Stimulated activated CD4-positive, alpha-beta T cell treated with anti-CD3 and anti-CD28 coated beads, Interleukin-15, amount 100 ng/mL, for 48 hours (primary cell): Measurements from ENCODE around the gene TMPRSS7.

ENCODE experiments used
- DNase-seq, 2 donors: peaks; one replicate each; pipeline ENCODE4 v3.0.0-alpha.2; 2020; ENCODE audit warnings: low read depth in 2 of 2

TMPRSS7 gene, protein sequence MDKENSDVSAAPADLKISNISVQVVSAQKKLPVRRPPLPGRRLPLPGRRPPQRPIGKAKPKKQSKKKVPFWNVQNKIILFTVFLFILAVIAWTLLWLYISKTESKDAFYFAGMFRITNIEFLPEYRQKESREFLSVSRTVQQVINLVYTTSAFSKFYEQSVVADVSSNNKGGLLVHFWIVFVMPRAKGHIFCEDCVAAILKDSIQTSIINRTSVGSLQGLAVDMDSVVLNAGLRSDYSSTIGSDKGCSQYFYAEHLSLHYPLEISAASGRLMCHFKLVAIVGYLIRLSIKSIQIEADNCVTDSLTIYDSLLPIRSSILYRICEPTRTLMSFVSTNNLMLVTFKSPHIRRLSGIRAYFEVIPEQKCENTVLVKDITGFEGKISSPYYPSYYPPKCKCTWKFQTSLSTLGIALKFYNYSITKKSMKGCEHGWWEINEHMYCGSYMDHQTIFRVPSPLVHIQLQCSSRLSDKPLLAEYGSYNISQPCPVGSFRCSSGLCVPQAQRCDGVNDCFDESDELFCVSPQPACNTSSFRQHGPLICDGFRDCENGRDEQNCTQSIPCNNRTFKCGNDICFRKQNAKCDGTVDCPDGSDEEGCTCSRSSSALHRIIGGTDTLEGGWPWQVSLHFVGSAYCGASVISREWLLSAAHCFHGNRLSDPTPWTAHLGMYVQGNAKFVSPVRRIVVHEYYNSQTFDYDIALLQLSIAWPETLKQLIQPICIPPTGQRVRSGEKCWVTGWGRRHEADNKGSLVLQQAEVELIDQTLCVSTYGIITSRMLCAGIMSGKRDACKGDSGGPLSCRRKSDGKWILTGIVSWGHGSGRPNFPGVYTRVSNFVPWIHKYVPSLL

DNA sequence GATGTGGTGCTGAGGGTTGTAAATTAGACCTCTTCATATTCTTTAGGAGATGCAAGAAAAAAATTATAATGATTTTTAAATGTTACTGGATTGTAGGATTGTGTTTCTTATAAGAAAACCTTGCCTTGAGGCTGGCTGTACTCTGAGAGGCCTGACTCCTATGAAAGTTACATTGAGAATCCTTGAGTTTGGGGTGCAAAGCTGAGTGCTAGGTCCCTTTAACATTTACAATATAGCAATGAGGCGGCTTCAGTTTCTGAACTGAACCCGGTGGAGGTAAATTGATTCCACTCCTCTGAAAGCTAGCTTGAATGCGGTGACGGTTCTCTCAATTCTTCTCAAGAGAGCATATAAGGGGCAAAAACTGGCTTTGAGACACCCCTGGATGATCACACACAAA is at the start of gene TMPRSS7:
Gene TMPRSS7, plus strand, starts transcription at position 301 of the 400 bp plus-strand sequence. CDS start 110 bp downstream, outside the sequence.
- DNase-seq: no peak

DNA sequence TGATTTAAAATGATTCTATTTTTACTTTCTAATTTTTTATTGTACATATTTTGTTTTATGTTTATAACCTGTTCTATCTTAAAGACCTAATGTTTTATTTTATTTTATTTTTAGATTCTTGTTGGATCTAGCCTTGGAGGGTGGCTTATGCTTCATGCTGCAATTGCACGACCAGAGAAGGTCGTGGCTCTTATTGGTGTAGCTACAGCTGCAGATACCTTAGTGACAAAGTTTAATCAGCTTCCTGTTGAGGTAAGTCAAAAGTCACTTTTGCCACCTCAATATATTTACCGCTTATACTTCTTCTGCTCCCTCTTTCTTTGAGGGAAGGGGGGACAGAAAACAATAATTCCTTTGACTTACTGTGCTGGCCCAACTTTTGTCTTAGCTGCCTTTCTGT is 47.7 kb upstream of the TMPRSS7 start:
- no peak for DNase-seq

DNA sequence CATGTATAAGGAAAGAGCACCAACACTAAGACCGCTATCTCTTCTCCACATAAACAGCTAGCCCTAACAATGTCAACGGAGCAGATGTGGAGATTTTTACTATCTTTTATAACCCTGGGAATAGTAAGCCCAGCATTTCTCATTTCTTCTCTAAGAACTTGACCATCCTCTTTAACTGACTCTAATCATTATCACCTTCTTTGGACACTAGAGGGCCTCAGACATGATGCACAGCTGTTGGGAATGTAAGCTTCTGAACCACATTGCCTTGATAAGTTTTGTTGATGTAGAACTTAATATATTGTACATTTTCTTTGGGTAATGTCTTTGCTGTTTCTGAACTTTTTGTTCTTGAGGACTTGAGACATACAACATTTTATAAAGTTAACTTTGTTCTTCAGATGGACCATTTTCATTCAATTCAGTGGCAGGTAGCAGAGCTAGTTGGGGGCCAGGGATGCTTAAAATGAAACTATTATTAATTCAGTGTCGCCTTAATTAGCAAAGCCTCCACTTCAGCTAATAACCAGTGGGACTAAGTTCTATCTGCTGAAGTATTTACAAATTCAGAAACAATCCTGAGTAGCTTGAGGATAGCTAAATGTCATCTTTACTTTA is 45.4 kb upstream of the TMPRSS7 start:
- DNase-seq: no peak

DNA sequence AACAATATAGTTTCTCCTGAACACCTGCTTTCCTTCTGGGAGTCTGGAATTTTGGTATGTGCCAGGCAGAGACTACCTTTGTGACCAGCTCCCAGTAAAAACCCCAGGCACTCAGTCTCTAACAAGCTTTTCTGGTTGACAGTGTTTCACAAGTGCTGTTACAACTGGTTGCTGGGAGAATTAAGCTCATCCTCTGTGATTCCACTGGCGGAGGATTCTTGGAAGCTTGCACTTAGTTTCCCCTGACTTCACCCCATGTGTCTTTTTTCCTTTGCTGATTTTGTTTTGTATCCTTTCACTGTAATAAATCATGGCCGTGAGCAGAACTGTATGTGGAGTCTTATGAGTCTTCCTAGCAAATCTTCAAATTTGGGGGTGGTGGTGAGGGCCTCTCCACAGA is 41.5 kb upstream of the TMPRSS7 start:
- no peak for DNase-seq

DNA sequence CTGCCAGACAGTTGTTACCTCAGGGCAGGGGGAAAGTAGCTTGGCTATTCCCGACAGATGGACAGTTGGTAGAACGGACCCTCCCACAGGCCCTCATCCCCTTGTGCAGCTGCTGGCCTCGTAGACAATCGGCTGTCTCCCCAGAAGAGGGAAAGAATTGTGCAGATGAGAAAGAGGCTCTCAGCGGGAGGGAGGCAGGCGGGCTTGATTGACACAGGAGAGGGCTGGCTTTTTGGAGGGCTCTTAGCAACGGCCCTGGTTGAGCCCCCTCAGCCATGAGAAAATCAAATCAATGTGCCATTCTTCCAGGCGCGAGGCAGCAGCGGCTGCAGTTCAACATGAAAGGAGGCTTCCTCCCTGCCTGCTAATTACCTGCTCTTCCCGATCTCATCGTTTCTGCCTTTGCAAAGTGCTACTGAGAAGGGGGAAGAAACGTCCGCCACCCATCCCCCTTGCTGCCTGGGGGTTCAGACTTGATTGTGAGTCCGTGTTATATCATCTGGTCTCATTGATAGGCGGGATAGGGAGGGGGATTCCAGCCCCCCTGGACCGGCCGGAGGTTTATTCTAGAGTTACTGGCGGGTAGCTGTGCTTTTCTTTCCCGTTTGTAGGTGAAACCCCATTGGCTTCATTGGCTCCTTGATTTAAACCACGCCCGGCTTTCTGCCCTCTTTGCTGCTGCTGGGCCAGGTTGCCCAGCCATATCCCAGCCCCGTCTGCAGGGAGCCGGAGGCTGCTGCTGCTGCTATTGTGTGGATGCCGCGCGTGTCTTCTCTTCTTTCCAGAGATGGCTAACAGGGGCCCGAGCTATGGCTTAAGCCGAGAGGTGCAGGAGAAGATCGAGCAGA is 35.7 kb upstream of the TMPRSS7 start, which contains the start of gene TAGLN3:
Gene TAGLN3, plus strand, starts transcription at position 287 of the 848 bp plus-strand sequence. Its CDS starts 501 bp downstream, at position 788.
- no peak for DNase-seq

DNA sequence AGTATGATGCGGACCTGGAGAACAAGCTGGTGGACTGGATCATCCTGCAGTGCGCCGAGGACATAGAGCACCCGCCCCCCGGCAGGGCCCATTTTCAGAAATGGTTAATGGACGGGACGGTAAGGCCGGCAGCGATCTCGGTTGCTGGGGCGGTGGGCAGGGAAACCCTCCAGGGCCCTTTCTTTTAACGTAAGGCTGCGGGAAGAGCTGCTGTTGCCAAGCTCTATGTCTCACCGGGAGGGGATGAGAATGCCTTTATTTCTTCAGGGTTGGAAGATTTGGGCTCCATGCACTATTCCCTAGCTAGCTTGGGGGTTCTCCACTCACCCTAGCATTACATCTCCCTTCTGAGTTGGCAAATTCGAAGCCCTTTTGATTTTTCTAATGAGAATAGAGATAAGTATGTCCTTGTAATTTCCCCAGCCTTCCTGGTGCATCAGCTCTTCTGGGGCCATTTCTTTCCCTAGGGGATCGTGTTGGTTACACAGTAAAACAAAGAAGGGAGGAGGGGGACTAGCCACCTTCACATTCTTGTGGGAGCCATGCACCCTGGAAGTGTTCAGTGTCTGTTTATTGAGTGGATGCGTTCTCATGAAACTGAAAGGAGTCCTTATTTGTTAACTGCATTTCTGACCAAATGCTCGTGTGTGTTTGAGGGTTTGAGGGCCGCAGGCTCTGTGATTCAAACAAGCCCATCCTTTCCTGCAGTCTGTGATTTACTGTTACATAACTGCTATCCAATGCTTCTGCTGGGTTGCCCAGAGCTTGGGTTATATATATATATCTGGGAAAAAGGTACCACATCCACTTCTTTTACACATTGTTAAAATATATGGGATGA is 34.8 kb upstream of the TMPRSS7 start:
- DNase-seq: no peak

DNA sequence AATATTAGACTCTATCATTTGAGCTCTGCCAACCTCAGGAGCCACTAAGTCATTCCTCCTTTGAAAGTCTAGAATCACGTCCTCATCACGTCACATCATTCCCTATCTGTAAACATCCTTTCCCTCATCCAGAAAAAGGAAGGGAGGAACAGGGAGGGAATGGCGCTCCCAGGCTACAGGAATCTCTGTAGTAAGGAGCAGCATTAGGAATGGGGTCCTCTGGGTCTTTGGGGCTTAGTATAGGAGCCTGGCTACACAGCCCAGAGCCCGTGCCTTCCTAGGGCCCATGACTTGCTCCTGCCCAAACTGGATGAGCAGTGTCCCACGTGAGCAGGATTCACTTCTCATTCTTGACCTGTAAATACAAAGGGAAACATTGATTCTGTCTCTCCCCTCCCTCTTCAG is 34.2 kb upstream of the TMPRSS7 start:
- no peak for DNase-seq

DNA sequence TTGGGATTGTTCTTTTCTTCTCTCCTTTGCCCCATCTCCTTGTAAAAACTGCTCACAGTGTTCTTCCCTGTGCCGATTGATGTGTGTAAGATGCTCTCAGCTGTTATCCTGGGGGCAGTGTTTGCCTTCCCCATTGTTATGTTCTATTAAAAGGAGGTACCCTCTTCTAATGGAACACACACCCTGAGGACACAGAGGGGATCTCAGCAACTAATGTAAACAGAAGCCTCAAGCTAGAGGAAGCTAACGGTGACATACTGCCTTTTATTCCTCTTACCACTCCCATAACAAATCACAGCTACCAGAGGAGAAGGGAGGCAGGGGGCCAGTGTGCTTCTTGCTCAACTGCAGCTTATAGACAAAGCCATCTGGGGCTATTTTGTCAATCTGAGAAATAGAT is 33.6 kb upstream of the TMPRSS7 start:
- no peak for DNase-seq

DNA sequence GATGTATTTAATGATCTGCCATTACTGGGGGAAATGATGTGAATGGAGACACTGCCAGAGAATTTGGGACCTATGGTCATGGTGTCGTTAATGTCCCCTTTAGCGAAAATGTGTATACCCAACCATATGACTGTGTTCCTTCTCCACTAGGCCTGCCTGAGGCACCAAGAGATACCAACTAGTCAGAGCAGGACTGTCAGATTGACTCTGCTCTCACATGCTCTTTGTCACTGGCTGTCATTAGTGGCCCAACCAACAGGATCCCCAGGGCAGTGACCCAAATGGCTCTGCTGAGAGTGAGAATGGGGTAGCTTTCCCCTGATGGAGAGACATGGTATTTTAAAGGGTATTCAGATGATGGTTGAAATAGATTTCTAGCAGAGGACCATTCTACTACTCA is 33.0 kb upstream of the TMPRSS7 start:
- no peak for DNase-seq

DNA sequence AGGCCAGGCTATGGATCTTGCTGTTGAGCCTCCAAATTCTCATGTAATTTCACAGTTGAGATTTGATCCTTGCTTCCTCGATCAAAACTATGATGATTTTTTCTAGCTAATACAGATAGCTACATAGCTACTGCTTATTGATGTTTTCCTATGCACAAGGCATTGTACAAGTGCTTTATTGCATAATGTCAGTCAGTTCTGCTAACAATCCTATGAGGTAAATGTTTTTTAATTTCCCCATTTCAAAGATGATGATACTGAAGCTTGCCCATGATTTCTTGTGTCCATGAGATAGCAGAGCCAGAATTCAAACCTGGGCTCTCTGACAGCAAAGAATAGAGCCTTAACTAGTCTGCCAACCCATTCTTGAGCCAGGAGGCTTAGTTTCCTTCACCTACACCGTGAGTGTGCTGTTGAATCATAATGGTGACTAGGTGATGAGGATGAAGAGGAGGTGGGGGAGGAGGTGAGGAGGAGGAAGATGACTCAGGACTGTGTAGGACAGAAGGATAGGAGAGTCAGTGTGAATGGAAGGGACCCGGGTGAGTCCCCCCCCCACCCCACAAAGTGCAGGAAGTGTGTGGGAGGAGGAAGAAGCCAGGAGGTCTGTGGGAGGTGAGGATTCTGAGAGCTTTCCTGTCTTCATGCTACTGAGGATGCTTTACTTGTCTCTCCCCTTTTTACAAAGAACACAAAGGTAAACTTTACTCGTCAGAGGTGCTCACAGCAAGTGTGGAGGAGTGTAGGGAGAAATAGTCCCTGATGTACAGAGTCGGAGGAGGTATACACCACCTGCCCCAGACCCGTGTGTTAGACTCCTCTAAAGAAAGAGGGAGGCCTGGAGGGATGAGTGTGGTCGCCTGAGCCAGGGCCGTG is 32.2 kb upstream of the TMPRSS7 start:
- peak; percentile 27 to 35 for DNase-seq

DNA sequence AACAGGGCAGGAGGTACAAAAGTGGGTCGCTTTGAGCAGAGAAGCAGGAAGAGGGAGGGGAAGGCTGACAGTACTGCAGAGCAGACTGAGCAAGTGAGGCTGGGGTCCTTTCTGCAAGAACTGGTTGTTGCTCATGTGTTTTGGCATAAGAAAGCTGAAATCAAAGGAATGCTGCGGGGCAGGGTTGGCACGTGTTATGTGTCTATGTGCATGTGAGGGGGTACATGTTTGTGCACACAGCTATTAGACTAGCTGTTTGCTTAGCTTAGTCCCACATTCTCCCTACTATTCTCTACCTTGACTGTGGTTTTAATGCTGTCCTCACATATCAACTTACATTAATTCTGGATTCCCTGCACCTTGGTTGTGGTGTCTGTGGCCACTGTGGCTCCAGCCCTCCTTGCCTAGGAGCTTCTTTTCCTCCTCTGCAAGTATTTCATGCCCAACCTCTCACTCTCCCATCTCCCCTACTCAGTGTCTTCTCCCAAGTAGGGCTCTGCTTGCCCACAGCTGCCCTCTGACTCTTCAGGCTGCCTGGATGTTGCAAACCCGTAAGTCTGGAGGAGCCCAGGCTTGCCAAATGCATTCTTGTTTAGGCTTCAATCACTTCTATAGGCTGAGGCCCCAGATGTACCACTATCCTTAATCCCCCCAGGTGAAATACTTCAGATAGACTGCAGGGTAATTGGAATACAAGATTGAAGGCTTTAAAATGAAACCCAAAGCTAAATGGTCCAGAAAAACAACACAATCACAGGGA is 31.0 kb upstream of the TMPRSS7 start:
- DNase-seq: no peak

DNA sequence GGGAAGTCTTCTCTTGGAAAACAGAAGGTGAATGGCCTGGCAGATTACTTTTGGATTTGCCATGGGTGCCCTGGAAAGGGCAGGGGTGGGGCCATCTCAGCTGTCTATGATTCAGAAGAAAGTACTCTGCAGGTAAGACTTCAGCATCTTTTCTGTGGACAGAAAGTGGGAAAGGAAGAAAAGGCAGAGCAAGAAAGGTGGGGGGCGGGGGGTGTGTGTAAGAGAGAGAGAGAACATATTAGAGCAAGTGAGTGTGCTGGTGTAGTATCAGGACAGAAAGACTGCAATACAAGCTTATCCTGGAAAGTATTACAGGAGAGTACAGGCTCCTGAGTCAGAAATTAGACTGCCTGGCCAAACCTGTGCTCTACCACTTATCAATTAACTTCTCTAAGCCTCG is 30.3 kb upstream of the TMPRSS7 start:
- DNase-seq: no peak

DNA sequence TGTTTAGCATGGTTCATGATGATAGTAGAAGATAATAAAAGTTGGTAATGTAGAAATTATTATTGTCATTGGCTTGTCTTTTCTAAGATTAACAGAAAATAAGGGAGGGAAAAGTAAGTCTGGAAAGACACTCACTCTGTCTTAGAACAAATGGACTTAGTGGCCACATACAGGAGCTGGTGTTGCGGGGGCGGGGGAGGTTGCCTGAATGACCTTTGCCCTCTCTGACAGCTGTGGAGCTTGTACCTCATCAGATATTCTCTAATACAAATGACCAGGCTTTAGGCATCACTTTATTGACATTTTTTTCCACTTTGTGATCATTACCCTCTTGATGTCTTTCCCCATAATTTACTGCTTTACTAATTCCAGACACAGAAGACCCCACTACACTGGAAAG is 29.9 kb upstream of the TMPRSS7 start:
- DNase-seq: no peak

DNA sequence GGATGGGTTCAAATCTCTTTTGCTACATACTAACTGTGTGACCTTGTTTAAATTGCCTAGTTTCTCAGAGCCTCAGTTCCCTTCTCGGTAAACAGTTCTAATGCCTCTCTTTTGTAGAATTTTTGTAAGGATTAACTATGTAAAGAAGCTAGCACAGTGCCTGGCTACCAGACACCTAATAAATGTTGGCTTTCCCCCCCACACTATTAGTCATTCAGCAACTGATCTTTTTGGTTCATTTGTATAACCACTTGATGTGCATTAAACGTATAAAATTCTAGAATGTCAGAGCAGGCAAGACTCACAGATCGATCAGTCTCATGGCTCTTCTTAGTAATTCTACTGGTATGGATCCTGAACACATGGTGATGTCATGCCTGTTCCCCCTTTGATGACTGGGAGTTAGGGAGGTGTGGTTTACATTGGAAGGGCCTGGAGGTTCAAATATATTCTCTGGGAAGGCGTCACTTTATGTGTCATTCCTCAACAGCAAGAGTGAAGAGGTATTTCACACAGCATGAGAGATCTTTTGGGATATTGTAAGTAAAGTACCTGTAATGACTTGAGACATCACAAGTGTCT is 29.4 kb upstream of the TMPRSS7 start:
- no peak for DNase-seq

DNA sequence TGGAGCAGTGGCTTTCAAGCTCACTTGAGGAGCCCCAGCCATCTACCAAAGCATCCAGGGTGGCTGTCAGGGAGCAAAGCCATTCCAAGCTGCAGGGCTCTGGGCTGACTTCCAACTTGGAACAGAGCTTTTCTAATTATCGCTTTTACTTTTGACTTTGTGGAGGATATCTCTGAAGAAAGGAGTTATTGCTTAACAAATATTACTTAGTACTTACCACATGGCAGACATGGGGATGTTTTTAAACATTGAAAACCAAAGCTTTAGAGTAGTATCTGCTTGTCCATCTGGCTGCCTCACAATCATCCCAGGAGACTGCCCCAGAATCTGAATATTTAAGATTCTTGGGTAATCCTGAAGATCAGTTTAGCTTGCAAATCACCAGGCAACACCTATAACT is 26.9 kb upstream of the TMPRSS7 start:
- DNase-seq: no peak

DNA sequence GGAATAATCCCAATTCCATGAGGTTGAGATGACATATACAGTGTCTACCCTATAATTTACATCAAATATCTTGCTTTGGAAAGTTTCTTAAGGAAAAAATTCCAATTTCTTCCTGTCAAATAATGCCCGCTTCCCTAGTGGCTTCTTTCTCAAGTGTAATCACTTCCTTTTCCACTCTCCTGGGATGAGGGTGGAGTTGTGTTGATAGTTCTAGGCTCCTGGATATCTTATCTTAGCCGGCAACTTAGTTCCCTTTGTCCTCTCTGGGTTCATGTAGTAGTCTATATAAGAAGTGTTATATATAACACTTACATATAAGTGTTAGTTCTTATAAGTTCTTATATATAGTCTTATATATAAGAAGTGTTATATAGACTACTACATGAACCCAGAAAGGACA is 24.9 kb upstream of the TMPRSS7 start:
- no peak for DNase-seq

DNA sequence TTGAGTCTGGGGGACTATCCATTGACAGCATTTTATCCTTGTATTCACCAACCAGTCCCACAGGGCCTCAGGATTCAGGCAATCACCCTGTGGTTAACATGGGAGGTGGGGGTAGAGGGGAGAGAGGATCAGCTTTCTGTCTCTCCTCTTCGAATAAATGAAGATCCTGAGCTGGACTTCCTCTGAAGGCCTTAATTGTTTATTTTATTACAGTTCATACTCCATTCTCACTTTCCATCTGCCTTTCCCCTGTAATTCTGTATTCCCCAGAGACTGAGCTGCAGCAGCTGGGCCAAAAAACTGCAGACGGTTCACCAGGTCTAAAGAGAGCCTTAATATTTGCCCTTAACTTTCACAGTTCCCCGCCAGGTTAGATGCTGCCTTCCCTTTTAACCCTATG is 23.9 kb upstream of the TMPRSS7 start:
- no peak for DNase-seq

DNA sequence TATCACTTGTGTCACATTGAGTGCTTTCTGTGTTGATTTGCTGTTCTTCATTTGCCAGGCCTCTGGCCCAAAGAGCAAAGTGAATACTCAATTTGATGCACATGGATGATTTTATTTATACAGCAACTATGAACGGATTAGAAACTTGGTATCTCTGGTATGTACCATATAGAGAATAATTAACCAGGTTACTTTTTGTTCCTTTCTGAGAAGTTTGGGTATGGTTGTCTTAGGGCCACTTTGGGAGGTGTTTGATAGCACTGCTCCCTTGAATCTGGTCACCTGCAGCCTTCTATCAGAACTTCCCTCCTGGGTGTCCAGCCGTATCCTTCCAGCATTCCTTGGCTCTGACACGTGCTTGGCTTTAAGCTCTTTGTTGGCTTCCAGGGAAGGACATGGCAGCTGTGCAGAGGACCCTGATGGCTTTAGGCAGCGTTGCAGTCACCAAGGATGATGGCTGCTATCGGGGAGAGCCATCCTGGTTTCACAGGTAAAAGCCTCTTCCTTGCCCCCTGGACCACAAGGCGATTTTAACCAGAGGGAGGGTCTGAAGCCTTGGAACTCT is 23.1 kb upstream of the TMPRSS7 start:
- no peak for DNase-seq
